Glutamatergic neuron (in vitro differentiated cells): Measurements from ENCODE around the gene CYB561D1. TPM values are rescaled to one million over a fixed set of nuclear protein-coding genes. Genes with fewer than 3 reads are reported as not detected.

Experiments
- DNase-seq: peaks from one replicate; pipeline ENCODE4 v3.0.0; 2022
- H3K27ac Mint-ChIP-seq: one replicate; pipeline ENCODE4 v1.8.0; 2020; ENCODE audit warnings: mild to moderate bottlenecking, mixed read lengths, inconsistent platforms; ENCODE audit not compliant: unreplicated experiment
- H3K27me3 Mint-ChIP-seq: one replicate; pipeline ENCODE4 v1.8.0; 2020; ENCODE audit warnings: mild to moderate bottlenecking, moderate library complexity, mixed read lengths, inconsistent platforms; ENCODE audit not compliant: unreplicated experiment
- H3K36me3 Mint-ChIP-seq: one replicate; pipeline ENCODE4 v1.8.0; 2020; ENCODE audit warnings: mild to moderate bottlenecking, mixed read lengths, inconsistent platforms; ENCODE audit not compliant: unreplicated experiment
- H3K4me1 Mint-ChIP-seq: one replicate; pipeline ENCODE4 v1.8.0; 2020; ENCODE audit warnings: mild to moderate bottlenecking, low read depth, mixed read lengths, inconsistent platforms; ENCODE audit not compliant: unreplicated experiment
- H3K4me3 Mint-ChIP-seq: one replicate; pipeline ENCODE4 v1.8.0; 2020; ENCODE audit warnings: mild to moderate bottlenecking, mixed read lengths, inconsistent platforms; ENCODE audit not compliant: unreplicated experiment
- H3K9me3 Mint-ChIP-seq: one replicate; pipeline ENCODE4 v1.8.0; 2020; ENCODE audit warnings: mild to moderate bottlenecking, moderate library complexity, mixed read lengths, inconsistent platforms; ENCODE audit not compliant: unreplicated experiment
- CTCF ChIP-seq: fragments of 200-600 bp; sonication (generic); IDR thresholded peaks from one replicate; pipeline ENCODE4 v1.5.0; 2021; ENCODE audit not compliant: partially characterized antibody, unreplicated experiment
- total RNA-seq: library from RNA; stranded (reverse); fragmentation: NEBNext Ultra II Directional; extraction: Animal tissue kit (Norgen Biotek cat#: 25700); gene quantifications from one replicate; pipeline ENCODE4 v1.2.1, GENCODE V29; 2021; ENCODE audit not compliant: unreplicated experiment

Gene CYB561D1
- total RNA-seq, 1 donor from 2014 or later: 23.9 TPM

GRCh38 chr1:109483672-109484518 is 10.0 kb upstream of the CYB561D1 start, which contains the start of gene ATXN7L2:
TSS of gene ATXN7L2 (plus strand) at chr1:109483905. CDS start at chr1:109483954, 49 bp downstream.
- no peak for TF ChIP-seq CTCF
- Mint-ChIP-seq H3K36me3 (no peaks in the 10 kb centered on the region), H3K4me3 (peak within 1 kb of the TSS; percentile 94), H3K9me3 (peaks cover 31% of the 10 kb centered on the region), H3K4me1 (peaks cover 24% of the 10 kb centered on the region), H3K27me3 (peaks cover 33% of the 10 kb centered on the region), H3K27ac (peak within 1 kb of the TSS; percentile 98)
- peak; percentile 91 for DNase-seq

GRCh38 chr1:109484519-109484975 is 9.3 kb upstream of the CYB561D1 start:
- H3K27me3 Mint-ChIP-seq: peaks cover 32% of the 10 kb centered on the region
- DNase-seq: no peak
- no peak for TF ChIP-seq CTCF
- no peaks in the 10 kb centered on the region for H3K36me3 Mint-ChIP-seq
- peaks cover 20% of the 10 kb centered on the region for H3K4me1 Mint-ChIP-seq
- H3K27ac Mint-ChIP-seq: peak overlapping the region; percentile 98
- H3K9me3 Mint-ChIP-seq: peaks cover 30% of the 10 kb centered on the region
- H3K4me3 Mint-ChIP-seq: peak overlapping the region; percentile 94

- Mint-ChIP-seq H3K27me3 (peaks cover 30% of the 10 kb centered on the region), H3K36me3 (no peaks in the 10 kb centered on the region), H3K9me3 (peaks cover 28% of the 10 kb centered on the region), H3K27ac (peak overlapping the region; percentile 98), H3K4me1 (peaks cover 20% of the 10 kb centered on the region), H3K4me3 (peak overlapping the region; percentile 94)
- DNase-seq: no peak
- TF ChIP-seq CTCF: no peak
Observed at GRCh38 chr1:109485001-109485400, 8.9 kb upstream of the CYB561D1 start.

GRCh38 chr1:109487261-109487660 is 6.6 kb upstream of the CYB561D1 start:
- no peak for DNase-seq
- Mint-ChIP-seq H3K4me1 (peaks cover 20% of the 10 kb centered on the region), H3K4me3 (no peak overlapping the region), H3K27ac (no peak overlapping the region), H3K36me3 (no peaks in the 10 kb centered on the region), H3K9me3 (peaks cover 27% of the 10 kb centered on the region), H3K27me3 (peaks cover 28% of the 10 kb centered on the region)
- no peak for TF ChIP-seq CTCF

- peaks cover 25% of the 10 kb centered on the region for H3K4me1 Mint-ChIP-seq
- no peak for TF ChIP-seq CTCF
- no peak for DNase-seq
- no peaks in the 10 kb centered on the region for H3K36me3 Mint-ChIP-seq
- H3K4me3 Mint-ChIP-seq: no peak overlapping the region
- H3K27ac Mint-ChIP-seq: peak overlapping the region; percentile 12
- H3K27me3 Mint-ChIP-seq: peaks cover 20% of the 10 kb centered on the region
- peaks cover 25% of the 10 kb centered on the region for H3K9me3 Mint-ChIP-seq
Observed at GRCh38 chr1:109488201-109488600, 5.7 kb upstream of the CYB561D1 start.
